OCI-LY3 (cell line): ENCODE measurements around the gene ATP10A.

Experiments used
- H2AFZ ChIP-seq: fragments of 200-600, 300-600 bp; shearing (Covaris generic); 2 replicates; pipeline ENCODE4 v1.6.0; 2014; ENCODE audit warnings: antibody characterized with exemption, low read depth, low read length
- H3K27ac ChIP-seq: fragments of 200-600, 300-600 bp; sonication (generic); 2 replicates; pipeline ENCODE4 v1.5.1; 2014; ENCODE audit warnings: mild to moderate bottlenecking, low read length, moderate library complexity, mixed read lengths
- H3K27me3 ChIP-seq: fragments of 200-600, 300-600 bp; sonication (generic); 2 replicates; pipeline ENCODE4 v1.6.1; 2014; ENCODE audit warnings: low read depth, low read length, mixed read lengths
- H3K36me3 ChIP-seq: fragments of 200-600, 300-600 bp; sonication (generic); replicated peaks from 2 replicates; pipeline ENCODE3; 2014; ENCODE audit warnings: low read depth, low read length, mixed read lengths
- H3K4me1 ChIP-seq: fragments of 300-600, 200-600 bp; sonication (generic); 2 replicates; pipeline ENCODE4 v1.6.1; 2014; ENCODE audit warnings: low read length, mixed read lengths
- H3K4me2 ChIP-seq: fragments of 200-600, 300-600 bp; sonication (generic); 2 replicates; pipeline ENCODE4 v1.6.1; 2014; ENCODE audit warnings: low read length, mixed read lengths
- H3K4me3 ChIP-seq: fragments of 300-600, 200-600 bp; sonication (generic); 2 replicates; pipeline ENCODE4 v1.5.1; 2014; ENCODE audit warnings: antibody characterized with exemption, mild to moderate bottlenecking, low read length, moderate library complexity
- H3K79me2 ChIP-seq: fragments of 300-600, 200-600 bp; shearing (Covaris generic); 2 replicates; pipeline ENCODE4 v1.6.1; 2014; ENCODE audit warnings: mild to moderate bottlenecking, low read length, mixed read lengths
- H3K9ac ChIP-seq: fragments of 300-600, 200-600 bp; shearing (Covaris generic); 2 replicates; pipeline ENCODE4 v1.6.0; 2014; ENCODE audit warnings: mild to moderate bottlenecking, low read length, moderate library complexity
- H3K9me3 ChIP-seq: fragments of 200-600, 300-600 bp; shearing (Covaris generic); 2 replicates; pipeline ENCODE4 v1.6.1; 2014; ENCODE audit warnings: low read length, mixed read lengths; ENCODE audit not compliant: insufficient read depth
- H4K20me1 ChIP-seq: fragments of 200-600, 300-600 bp; sonication (generic); 2 replicates; pipeline ENCODE4 v1.6.1; 2016; ENCODE audit warnings: low read length, mixed read lengths; ENCODE audit not compliant: insufficient read depth
- CTCF ChIP-seq: fragments of 200-600, 300-600 bp; sonication (generic); IDR thresholded peaks from 2 replicates; pipeline ENCODE4 v1.5.1; 2014; ENCODE audit warnings: antibody characterized with exemption, low read length, low read depth
- EZH2phosphoT487 ChIP-seq: fragments of 200-600 bp; shearing (Covaris generic); IDR thresholded peaks from 2 replicates; pipeline ENCODE4 v1.6.1; 2018; ENCODE audit warnings: antibody characterized with exemption, mixed run types, low read depth

ATP10A gene

GRCh38 chr15:25863968-25864580 is 947 bp upstream of the ATP10A start:
- Histone ChIP-seq H3K4me3 (no peak overlapping the region), H3K27me3 (no peaks in the 10 kb centered on the region)

GRCh38 chr15:25862472-25863110 is 536 bp downstream of the ATP10A start:
- H3K9me3 ChIP-seq: no peaks in the 10 kb centered on the region
- TF ChIP-seq CTCF (no peak), EZH2phosphoT487 (no peak)
- H3K79me2 ChIP-seq: no peaks in the 10 kb centered on the region
- no peak overlapping the region for H3K4me2 ChIP-seq
- H3K4me3 ChIP-seq: no peak overlapping the region
- no peaks in the 10 kb centered on the region for H3K4me1 ChIP-seq
- H2AFZ ChIP-seq: no peak overlapping the region
- H3K9ac ChIP-seq: no peak overlapping the region
- no peaks in the 10 kb centered on the region for H3K27me3 ChIP-seq
- no peaks in the 10 kb centered on the region for H3K36me3 ChIP-seq
- no peak overlapping the region for H3K27ac ChIP-seq
- no peaks in the 10 kb centered on the region for H4K20me1 ChIP-seq

More at GRCh38 chr15:25863968-25864580, 947 bp upstream of the ATP10A start:
- Histone ChIP-seq H3K4me1 (no peaks in the 10 kb centered on the region), H3K36me3 (no peaks in the 10 kb centered on the region), H3K4me2 (no peak overlapping the region), H3K9me3 (no peaks in the 10 kb centered on the region), H2AFZ (no peak overlapping the region), H4K20me1 (no peaks in the 10 kb centered on the region), H3K9ac (no peak overlapping the region), H3K27ac (no peak overlapping the region), H3K79me2 (no peaks in the 10 kb centered on the region)
- TF ChIP-seq CTCF (no peak), EZH2phosphoT487 (no peak)

GRCh38 chr15:25862071-25862471 is 1.1 kb downstream of the ATP10A start:
- Histone ChIP-seq H4K20me1 (no peaks in the 10 kb centered on the region), H3K36me3 (no peaks in the 10 kb centered on the region), H2AFZ (no peak overlapping the region), H3K9me3 (no peaks in the 10 kb centered on the region), H3K4me3 (no peak overlapping the region), H3K27me3 (no peaks in the 10 kb centered on the region), H3K4me1 (no peaks in the 10 kb centered on the region), H3K4me2 (no peak overlapping the region), H3K79me2 (no peaks in the 10 kb centered on the region), H3K27ac (no peak overlapping the region), H3K9ac (no peak overlapping the region)
- TF ChIP-seq CTCF (no peak), EZH2phosphoT487 (no peak)

GRCh38 chr15:25860885-25861866 is 2.0 kb downstream of the ATP10A start:
- no peak overlapping the region for H3K4me2 ChIP-seq
- no peaks in the 10 kb centered on the region for H3K9me3 ChIP-seq
- no peaks in the 10 kb centered on the region for H3K4me1 ChIP-seq
- no peaks in the 10 kb centered on the region for H3K27me3 ChIP-seq
- no peak overlapping the region for H3K27ac ChIP-seq
- H3K4me3 ChIP-seq: no peak overlapping the region
- H4K20me1 ChIP-seq: no peaks in the 10 kb centered on the region
- no peaks in the 10 kb centered on the region for H3K36me3 ChIP-seq
- no peak for TF ChIP-seq CTCF
- no peak for TF ChIP-seq EZH2phosphoT487
- H3K9ac ChIP-seq: no peak overlapping the region
- H3K79me2 ChIP-seq: no peaks in the 10 kb centered on the region
- no peak overlapping the region for H2AFZ ChIP-seq
